Subcutaneous abdominal adipose tissue (tissue), 5 donors: ENCODE results near the gene FUT3.

ENCODE experiments used
- H3K27ac ChIP-seq: one replicate; pipeline ENCODE4 v1.7.0; 2013; ENCODE audit warnings: low read depth, mild to moderate bottlenecking, inconsistent platforms, low read length, moderate library complexity
- H3K27me3 ChIP-seq, 5 donors: one replicate each; pipeline ENCODE4 v1.7.0; 2013; ENCODE audit warnings: low read length in 5 of 5, inconsistent platforms in 1 of 5; ENCODE audit not compliant: control insufficient read depth in 5 of 5, insufficient read depth in 4 of 5
- H3K36me3 ChIP-seq, 5 donors: one replicate each; pipeline ENCODE4 v1.7.0; 2013; ENCODE audit warnings: low read length in 5 of 5; ENCODE audit not compliant: control insufficient read depth in 5 of 5, insufficient read depth in 5 of 5
- H3K4me1 ChIP-seq, 5 donors: one replicate each; pipeline ENCODE4 v1.7.0; 2013; ENCODE audit warnings: low read length in 5 of 5, mild to moderate bottlenecking in 3 of 5, moderate library complexity in 1 of 5; ENCODE audit not compliant: control insufficient read depth in 5 of 5, insufficient read depth in 5 of 5
- H3K4me3 ChIP-seq, 5 donors: one replicate each; pipeline ENCODE4 v1.7.0; 2013; ENCODE audit warnings: low read length in 5 of 5, low read depth in 1 of 5
- H3K9ac ChIP-seq, 5 donors: one replicate each; pipeline ENCODE4 v1.7.0; 2013; ENCODE audit warnings: low read length in 5 of 5, mild to moderate bottlenecking in 4 of 5, moderate library complexity in 3 of 5
- H3K9me3 ChIP-seq, 5 donors: one replicate each; pipeline ENCODE4 v1.7.0; 2013; ENCODE audit warnings: low read length in 5 of 5; ENCODE audit not compliant: control insufficient read depth in 5 of 5
- donor health status: healthy.
- donor health status: healthy.
- donor health status: healthy.
- donor health status: healthy.
- donor health status: healthy.

Gene FUT3

GRCh38 chr19:5804516-5805461 is 46.5 kb downstream of the FUT3 start, which contains the start of gene NRTN:
Gene NRTN, plus strand, starts transcription at chr19:5805067. Its CDS starts 19,099 bp downstream, at chr19:5824166.
- H3K27ac ChIP-seq, result no peak within 1 kb of the TSS
- H3K9ac ChIP-seq, result no peak within 1 kb of the TSS
- H3K4me1 ChIP-seq, result peaks cover 0 to 20% (median 8%) of the 10 kb centered on the region in 5 donors
- H3K9me3 ChIP-seq, result peaks cover 0 to 3% (median 0%) of the 10 kb centered on the region in 5 donors
- H3K36me3 ChIP-seq, result no peaks in the 10 kb centered on the region
- H3K27me3 ChIP-seq, result peaks cover 24 to 52% (median 37%) of the 10 kb centered on the region in 5 donors
- H3K4me3 ChIP-seq, result peak within 1 kb of the TSS in 2 of 5 donors; percentile 32 to 60

- Histone ChIP-seq H3K9ac (peak overlapping the region in 2 of 5 donors; percentile 35 to 68), H3K36me3 (no peaks in the 10 kb centered on the region), H3K27me3 (peaks cover 26 to 57% (median 42%) of the 10 kb centered on the region in 5 donors), H3K4me3 (peak overlapping the region in 4 of 5 donors; percentile 11 to 68 (median 46)), H3K9me3 (peaks cover 0 to 3% (median 0%) of the 10 kb centered on the region in 5 donors), H3K27ac (no peak overlapping the region), H3K4me1 (peaks cover 0 to 20% (median 8%) of the 10 kb centered on the region in 5 donors)
Observed at GRCh38 chr19:5803752-5804515, 47.3 kb downstream of the FUT3 start.

- Histone ChIP-seq H3K27me3 (peaks cover 27 to 60% (median 45%) of the 10 kb centered on the region in 5 donors), H3K9ac (peak overlapping the region in 2 of 5 donors; percentile 35 to 68), H3K4me3 (peak overlapping the region in 4 of 5 donors; percentile 11 to 68 (median 46)), H3K9me3 (peaks cover 0 to 3% (median 0%) of the 10 kb centered on the region in 5 donors), H3K36me3 (no peaks in the 10 kb centered on the region), H3K4me1 (peaks cover 0 to 20% (median 8%) of the 10 kb centered on the region in 5 donors), H3K27ac (no peak overlapping the region)
Observed at GRCh38 chr19:5803441-5803751, 47.9 kb downstream of the FUT3 start.

DNA sequence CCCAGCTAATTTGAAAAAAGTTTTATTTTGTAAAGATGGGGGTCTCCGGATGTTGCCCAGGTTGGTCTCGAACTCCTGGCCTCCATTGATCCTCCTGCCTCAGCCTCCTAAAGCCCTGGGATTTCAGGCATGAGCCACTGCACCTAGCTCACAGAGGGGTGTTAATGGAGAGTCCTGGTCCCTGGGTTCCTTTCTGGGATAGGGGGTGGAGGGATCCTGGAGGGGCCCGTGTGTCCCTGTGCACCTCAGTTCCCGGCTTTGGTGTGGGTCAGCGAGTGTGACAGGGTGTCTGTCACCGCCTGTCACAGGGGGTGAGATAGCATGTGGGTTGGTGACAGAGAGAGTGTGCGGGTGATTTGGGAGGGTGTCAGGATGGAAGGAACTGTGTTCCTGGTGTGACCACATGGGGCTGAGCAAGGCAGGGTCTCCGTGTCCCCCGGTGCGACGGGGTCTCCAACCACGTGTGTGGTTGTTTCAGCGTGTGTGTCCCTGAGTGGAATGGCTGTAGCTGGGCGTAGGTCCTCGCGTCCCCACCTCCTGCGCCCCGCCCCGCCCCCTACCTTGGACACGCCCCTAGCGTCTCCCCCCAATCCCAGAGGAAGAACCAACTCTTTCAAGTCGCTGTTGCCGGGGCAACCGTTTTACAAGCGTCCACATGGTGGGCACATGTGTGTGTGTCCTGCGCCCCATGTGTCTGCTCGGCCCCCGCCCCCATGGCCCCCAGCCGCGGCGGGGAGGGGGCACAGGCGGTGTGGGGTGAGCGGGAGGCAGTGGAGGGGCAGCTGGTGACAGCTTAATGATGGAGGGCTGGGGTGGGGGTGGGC is 49.2 kb downstream of the FUT3 start:
- peaks cover 27 to 64% (median 45%) of the 10 kb centered on the region in 5 donors for H3K27me3 ChIP-seq
- no peak overlapping the region for H3K4me3 ChIP-seq
- peaks cover 0 to 3% (median 0%) of the 10 kb centered on the region in 5 donors for H3K9me3 ChIP-seq
- peaks cover 0 to 20% (median 8%) of the 10 kb centered on the region in 5 donors for H3K4me1 ChIP-seq
- H3K36me3 ChIP-seq, result no peaks in the 10 kb centered on the region
- no peak overlapping the region for H3K9ac ChIP-seq
- no peak overlapping the region for H3K27ac ChIP-seq

DNA sequence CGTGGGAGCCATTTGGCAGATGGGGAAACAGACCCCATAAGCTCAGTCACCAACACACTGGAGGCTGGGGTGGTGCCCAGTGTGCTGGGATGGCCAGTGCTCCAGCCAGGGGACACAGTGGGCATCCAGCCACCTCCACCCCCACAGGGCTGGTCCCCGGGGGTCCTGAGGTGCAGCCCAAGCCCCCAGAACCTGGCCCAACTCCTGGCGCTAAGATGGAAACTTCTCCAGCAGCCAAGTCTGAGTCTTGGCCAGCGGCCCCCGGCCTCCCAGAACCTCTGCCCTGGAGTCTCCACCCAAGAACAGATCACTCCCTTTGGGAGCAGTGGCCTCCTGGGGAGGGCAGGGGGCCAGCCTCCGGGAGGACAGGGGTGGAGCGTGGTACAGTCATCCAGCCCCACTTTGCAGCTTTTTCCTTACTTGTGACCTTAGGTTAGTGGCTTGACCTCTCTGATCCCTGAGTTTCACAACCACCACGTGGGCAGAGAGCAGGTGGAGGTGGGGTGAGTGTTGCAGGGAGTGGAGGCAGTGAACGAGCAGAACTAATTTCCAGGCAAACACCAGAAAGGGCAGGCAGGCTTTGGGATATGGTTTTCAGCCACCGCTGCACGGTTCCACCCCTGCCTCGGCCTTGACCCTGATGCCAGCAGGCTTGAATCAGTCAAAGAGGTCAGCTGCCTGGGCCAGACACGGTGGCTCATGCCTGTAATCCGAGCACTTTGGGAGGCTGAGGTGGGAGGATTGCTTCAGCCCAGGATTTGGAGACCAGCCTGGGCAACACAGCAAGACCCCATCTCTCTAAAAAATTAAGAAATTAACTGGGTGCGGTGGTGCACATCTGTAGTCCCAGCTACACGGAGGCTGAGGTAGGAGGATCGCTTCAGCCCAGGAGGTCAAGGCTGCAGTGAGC is 50.6 kb downstream of the FUT3 start:
- Histone ChIP-seq H3K4me3 (no peak overlapping the region), H3K27ac (no peak overlapping the region), H3K4me1 (peaks cover 0 to 17% (median 7%) of the 10 kb centered on the region in 5 donors), H3K9me3 (no peaks in the 10 kb centered on the region), H3K27me3 (peaks cover 27 to 58% (median 41%) of the 10 kb centered on the region in 5 donors), H3K36me3 (no peaks in the 10 kb centered on the region), H3K9ac (no peak overlapping the region)

- Histone ChIP-seq H3K36me3 (no peaks in the 10 kb centered on the region), H3K9me3 (no peaks in the 10 kb centered on the region), H3K27ac (no peak overlapping the region), H3K4me1 (peaks cover 0 to 14% (median 6%) of the 10 kb centered on the region in 5 donors), H3K27me3 (peaks cover 27 to 53% (median 37%) of the 10 kb centered on the region in 5 donors), H3K4me3 (no peak overlapping the region), H3K9ac (no peak overlapping the region)
Observed at GRCh38 chr19:5799247-5800241, 51.7 kb downstream of the FUT3 start.

- H3K27me3 ChIP-seq, result peaks cover 22 to 40% (median 27%) of the 10 kb centered on the region in 5 donors
- no peaks in the 10 kb centered on the region for H3K36me3 ChIP-seq
- no peak overlapping the region for H3K4me3 ChIP-seq
Observed at GRCh38 chr19:5798244-5798643, 53.0 kb downstream of the FUT3 start.

GRCh38 chr19:5795382-5795919 is 55.8 kb downstream of the FUT3 start:
- H3K27me3 ChIP-seq, result peaks cover 6 to 17% (median 10%) of the 10 kb centered on the region in 5 donors
- no peak overlapping the region for H3K4me3 ChIP-seq
- peaks cover 0 to 10% (median under 1%) of the 10 kb centered on the region in 5 donors for H3K4me1 ChIP-seq
- no peak overlapping the region for H3K27ac ChIP-seq
- no peaks in the 10 kb centered on the region for H3K36me3 ChIP-seq
- no peaks in the 10 kb centered on the region for H3K9me3 ChIP-seq
- no peak overlapping the region for H3K9ac ChIP-seq

More at GRCh38 chr19:5798244-5798643, 53.0 kb downstream of the FUT3 start:
- H3K9me3 ChIP-seq, result no peaks in the 10 kb centered on the region
- peaks cover 0 to 8% (median under 1%) of the 10 kb centered on the region in 5 donors for H3K4me1 ChIP-seq
- no peak overlapping the region for H3K27ac ChIP-seq
- no peak overlapping the region for H3K9ac ChIP-seq
